GM21360 (cell line): Measurements from ENCODE around the gene PGBD5.
"Not testable (repeated sequence)": the region's sequence is repeated elsewhere in the genome, so short reads cannot be mapped to it uniquely, and the experiment has no call there.

Experiments used
- ATAC-seq: cut with Tn5 transposase; IDR thresholded peaks from one replicate; pipeline ENCODE4 v1.9.1; 2021; ENCODE audit warnings: mild to moderate bottlenecking, moderate library complexity; ENCODE audit not compliant: unreplicated experiment

PGBD5 gene

GRCh38 chr1:230425252-230426091, 660 bp downstream of the PGBD5 start:
- peak; percentile 25 for ATAC-seq

- ATAC-seq: no peak
Observed at GRCh38 chr1:230424391-230425251, 1.5 kb downstream of the PGBD5 start.

- no peak for ATAC-seq
Observed at GRCh38 chr1:230423951-230424350, 2.2 kb downstream of the PGBD5 start.

GRCh38 chr1:230423261-230423660, 2.9 kb downstream of the PGBD5 start:
- no peak for ATAC-seq

- no peak for ATAC-seq
Observed at GRCh38 chr1:230422221-230422981, 3.7 kb downstream of the PGBD5 start.

GRCh38 chr1:230421481-230421880, 4.7 kb downstream of the PGBD5 start:
- ATAC-seq: no peak

- not testable (repeated sequence) for ATAC-seq
Observed at GRCh38 chr1:230420372-230420771, 5.8 kb downstream of the PGBD5 start.

- ATAC-seq: no peak
Observed at GRCh38 chr1:230416430-230416829, 9.7 kb downstream of the PGBD5 start.

GRCh38 chr1:230415405-230416132, 10.6 kb downstream of the PGBD5 start:
- no peak for ATAC-seq

- no peak for ATAC-seq
Observed at GRCh38 chr1:230414694-230415093, 11.4 kb downstream of the PGBD5 start.

- no peak for ATAC-seq
Observed at GRCh38 chr1:230414102-230414501, 12.0 kb downstream of the PGBD5 start.

GRCh38 chr1:230413061-230413460, 13.1 kb downstream of the PGBD5 start:
- no peak for ATAC-seq

GRCh38 chr1:230408971-230409370, 17.2 kb downstream of the PGBD5 start:
- ATAC-seq: no peak

- no peak for ATAC-seq
Observed at GRCh38 chr1:230407351-230407750, 18.8 kb downstream of the PGBD5 start.

- ATAC-seq: not testable (repeated sequence)
Observed at GRCh38 chr1:230406727-230407126, 19.4 kb downstream of the PGBD5 start.

- ATAC-seq: no peak
Observed at GRCh38 chr1:230403442-230403841, 22.7 kb downstream of the PGBD5 start.

GRCh38 chr1:230401763-230402294, 24.3 kb downstream of the PGBD5 start:
- ATAC-seq: no peak

GRCh38 chr1:230401101-230401500, 25.0 kb downstream of the PGBD5 start:
- ATAC-seq: no peak

GRCh38 chr1:230400007-230400344, 26.2 kb downstream of the PGBD5 start:
- no peak for ATAC-seq

- ATAC-seq: no peak
Observed at GRCh38 chr1:230399321-230400006, 26.7 kb downstream of the PGBD5 start.
